ENCODE results near the gene TTC28. TPM values are rescaled to one million over a fixed set of nuclear protein-coding genes. Genes with fewer than 3 reads are reported as not detected.
"Not testable (repeated sequence)": the region's sequence is repeated elsewhere in the genome, so short reads cannot be mapped to it uniquely, and the experiment has no call there.

The TTC28 gene
- total RNA-seq, 2 experiments from 2014 or later, result 0.67 to 0.72 TPM

GRCh38 chr22:28222571-28222970 is 457.1 kb downstream of the TTC28 start:
- ChIA-PET CTCF (no interaction called here), POLR2A (no interaction called here)

- POLR2A ChIA-PET, result no interaction called here
- CTCF ChIA-PET, result no interaction called here
Measured at GRCh38 chr22:28222052-28222451, 457.6 kb downstream of the TTC28 start.

GRCh38 chr22:28220626-28221363 is 458.8 kb downstream of the TTC28 start:
- ChIA-PET POLR2A (no interaction called here), CTCF (no interaction called here)

GRCh38 chr22:28217277-28217676 is 462.4 kb downstream of the TTC28 start:
- CTCF ChIA-PET, result no interaction called here
- POLR2A ChIA-PET, result no interaction called here

- CTCF ChIA-PET, POLR2A ChIA-PET: not testable (repeated sequence)
Measured at GRCh38 chr22:28214750-28215149, 464.9 kb downstream of the TTC28 start.

GRCh38 chr22:28209457-28209856 is 470.2 kb downstream of the TTC28 start:
- POLR2A ChIA-PET, CTCF ChIA-PET: not testable (repeated sequence)

GRCh38 chr22:28208787-28209186 is 470.9 kb downstream of the TTC28 start:
- ChIA-PET CTCF (no interaction called here), POLR2A (no interaction called here)

- ChIA-PET CTCF (no interaction called here), POLR2A (no interaction called here)
Measured at GRCh38 chr22:28208036-28208435, 471.6 kb downstream of the TTC28 start.

GRCh38 chr22:28207281-28208030 is 472.2 kb downstream of the TTC28 start:
- CTCF ChIA-PET, result no interaction called here
- POLR2A ChIA-PET, result no interaction called here

GRCh38 chr22:28205926-28206325 is 473.7 kb downstream of the TTC28 start:
- POLR2A ChIA-PET, result no interaction called here

GRCh38 chr22:28204382-28204781 is 475.3 kb downstream of the TTC28 start:
- POLR2A ChIA-PET, result no interaction called here
- CTCF ChIA-PET, result no interaction called here

More at GRCh38 chr22:28205926-28206325, 473.7 kb downstream of the TTC28 start:
- CTCF ChIA-PET, result no interaction called here

- ChIA-PET CTCF (no interaction called here), POLR2A (no interaction called here)
Measured at GRCh38 chr22:28203286-28203685, 476.4 kb downstream of the TTC28 start.

- CTCF ChIA-PET, result no interaction called here
- POLR2A ChIA-PET, result no interaction called here
Measured at GRCh38 chr22:28198692-28199091, 480.9 kb downstream of the TTC28 start.

GRCh38 chr22:28191571-28191970 is 488.1 kb downstream of the TTC28 start:
- POLR2A ChIA-PET, result not testable (repeated sequence)
- CTCF ChIA-PET, result interaction anchor here (1.7 kb wide), 1 partner anchor 10 kb away, joined by 5 read pairs; no protein-coding TSS in a partner anchor

GRCh38 chr22:28188178-28188879 is 491.3 kb downstream of the TTC28 start:
- ChIA-PET POLR2A (no interaction called here), CTCF (no interaction called here)

GRCh38 chr22:28187612-28188011 is 492.0 kb downstream of the TTC28 start:
- CTCF ChIA-PET, result no interaction called here
- POLR2A ChIA-PET, result no interaction called here

- ChIA-PET CTCF (no interaction called here), POLR2A (no interaction called here)
Measured at GRCh38 chr22:28186641-28187040, 493.0 kb downstream of the TTC28 start.

GRCh38 chr22:28185130-28185529 is 494.5 kb downstream of the TTC28 start:
- POLR2A ChIA-PET, result no interaction called here

GRCh38 chr22:28183078-28183860 is 496.4 kb downstream of the TTC28 start:
- ChIA-PET CTCF (no interaction called here), POLR2A (no interaction called here)

More at GRCh38 chr22:28185130-28185529, 494.5 kb downstream of the TTC28 start:
- CTCF ChIA-PET, result no interaction called here
